ENCODE measurements around the gene SLC1A6.

Gene SLC1A6

GRCh38 chr19:14971474-14971873 lies 8.2 kb downstream of the SLC1A6 start:
- TF ChIP-seq RAD21 (IDR thresholded peaks at IDR 0.05; ENCODE audit: low read depth) = no peak
- no peak for TF ChIP-seq TEAD4 (IDR thresholded peaks at IDR 0.05)
- TF ChIP-seq MAX (IDR thresholded peaks at IDR 0.05) = no peak
- no peak for TF ChIP-seq FOXM1 (IDR thresholded peaks at IDR 0.05; ENCODE audit: borderline replicate concordance, low read depth)
- no peak for TF ChIP-seq EGR1 (IDR thresholded peaks at IDR 0.05)
- TF ChIP-seq TCF12 (IDR thresholded peaks at IDR 0.05; ENCODE audit: low read depth) = no peak
- no peak for TF ChIP-seq TAF1 (IDR thresholded peaks at IDR 0.05; ENCODE audit: low read depth)
- no peak for TF ChIP-seq NFIC (IDR thresholded peaks at IDR 0.05)
- no peak for TF ChIP-seq REST (IDR thresholded peaks at IDR 0.05; ENCODE audit: low read depth)
- TF ChIP-seq CREB1 (IDR thresholded peaks at IDR 0.05; ENCODE audit: low read depth) = no peak
- no peak for TF ChIP-seq USF1 (IDR thresholded peaks at IDR 0.05)
- TF ChIP-seq ZBTB7A (IDR thresholded peaks at IDR 0.05; ENCODE audit: low read depth) = no peak
- TF ChIP-seq YY1 (IDR thresholded peaks at IDR 0.05; ENCODE audit: low read depth) = no peak
- TF ChIP-seq EP300 (IDR thresholded peaks at IDR 0.05; ENCODE audit: borderline replicate concordance) = no peak
- no peak for TF ChIP-seq CEBPB (IDR thresholded peaks at IDR 0.05)

- no peak for TF ChIP-seq TAF1 (IDR thresholded peaks at IDR 0.05; ENCODE audit: low read depth)
- TF ChIP-seq TEAD4 (IDR thresholded peaks at IDR 0.05) = no peak
- no peak for TF ChIP-seq NFIC (IDR thresholded peaks at IDR 0.05)
- TF ChIP-seq MAX (IDR thresholded peaks at IDR 0.05) = no peak
- TF ChIP-seq RAD21 (IDR thresholded peaks at IDR 0.05; ENCODE audit: low read depth) = no peak
- TF ChIP-seq ZBTB7A (IDR thresholded peaks at IDR 0.05; ENCODE audit: low read depth) = no peak
- no peak for TF ChIP-seq EGR1 (IDR thresholded peaks at IDR 0.05)
- no peak for TF ChIP-seq FOXM1 (IDR thresholded peaks at IDR 0.05; ENCODE audit: borderline replicate concordance, low read depth)
- no peak for TF ChIP-seq CREB1 (IDR thresholded peaks at IDR 0.05; ENCODE audit: low read depth)
- TF ChIP-seq YY1 (IDR thresholded peaks at IDR 0.05; ENCODE audit: low read depth) = no peak
- no peak for TF ChIP-seq EP300 (IDR thresholded peaks at IDR 0.05; ENCODE audit: borderline replicate concordance)
These were observed 11.4 kb downstream of the SLC1A6 start for GRCh38 chr19:14968247-14968646.

GRCh38 chr19:14961956-14962685 lies 17.5 kb downstream of the SLC1A6 start:
- TF ChIP-seq TCF12 (IDR thresholded peaks at IDR 0.05; ENCODE audit: low read depth) = no peak
- TF ChIP-seq FOXM1 (IDR thresholded peaks at IDR 0.05; ENCODE audit: borderline replicate concordance, low read depth) = no peak
- no peak for TF ChIP-seq ZBTB7A (IDR thresholded peaks at IDR 0.05; ENCODE audit: low read depth)
- no peak for TF ChIP-seq USF1 (IDR thresholded peaks at IDR 0.05)
- TF ChIP-seq REST (IDR thresholded peaks at IDR 0.05; ENCODE audit: low read depth) = no peak
- no peak for TF ChIP-seq NFIC (IDR thresholded peaks at IDR 0.05)
- TF ChIP-seq TAF1 (IDR thresholded peaks at IDR 0.05; ENCODE audit: low read depth) = no peak
- TF ChIP-seq EGR1 (IDR thresholded peaks at IDR 0.05) = no peak

- TF ChIP-seq RAD21 (IDR thresholded peaks at IDR 0.05; ENCODE audit: low read depth) (no peak), ZBTB7A (IDR thresholded peaks at IDR 0.05; ENCODE audit: low read depth) (no peak), USF1 (IDR thresholded peaks at IDR 0.05) (no peak), TCF12 (IDR thresholded peaks at IDR 0.05; ENCODE audit: low read depth) (no peak), CREB1 (IDR thresholded peaks at IDR 0.05; ENCODE audit: low read depth) (no peak), NFIC (IDR thresholded peaks at IDR 0.05) (no peak), REST (IDR thresholded peaks at IDR 0.05; ENCODE audit: low read depth) (no peak), CEBPB (IDR thresholded peaks at IDR 0.05) (no peak), TAF1 (IDR thresholded peaks at IDR 0.05; ENCODE audit: low read depth) (no peak)
These were observed 20.4 kb downstream of the SLC1A6 start for GRCh38 chr19:14959263-14959662.
